Progenitor cell of endocrine pancreas (in vitro differentiated cells): ENCODE results near the gene SEPTIN10. TPM values are rescaled to one million over a fixed set of nuclear protein-coding genes. Genes with fewer than 3 reads are reported as not detected.

Experiments
- DNase-seq: peaks from one replicate; pipeline ENCODE4 v3.0.0; 2021; ENCODE audit warnings: low spot score; ENCODE audit not compliant: unreplicated experiment
- H3K27ac Mint-ChIP-seq: 2 replicates; pipeline ENCODE4 v1.8.0; 2021; ENCODE audit warnings: mild to moderate bottlenecking, moderate library complexity, mixed read lengths
- H3K27me3 Mint-ChIP-seq: 2 replicates; pipeline ENCODE4 v1.8.0; 2021; ENCODE audit warnings: mixed read lengths
- H3K36me3 Mint-ChIP-seq: 2 replicates; pipeline ENCODE4 v1.8.0; 2022; ENCODE audit warnings: mixed read lengths; ENCODE audit not compliant: insufficient read depth
- H3K4me1 Mint-ChIP-seq: 2 replicates; pipeline ENCODE4 v1.8.0; 2021; ENCODE audit warnings: low read depth, mixed read lengths
- H3K4me3 Mint-ChIP-seq: 2 replicates; pipeline ENCODE4 v1.8.0; 2021; ENCODE audit warnings: low read depth, mild to moderate bottlenecking, moderate library complexity, mixed read lengths
- H3K9me3 Mint-ChIP-seq: 2 replicates; pipeline ENCODE4 v1.8.0; 2021; ENCODE audit warnings: low read depth, mixed read lengths
- CTCF ChIP-seq: fragments of 200-600 bp; sonication (generic); IDR thresholded peaks from one replicate; pipeline ENCODE4 v1.5.0; 2021; ENCODE audit warnings: antibody characterized with exemption, mild to moderate bottlenecking; ENCODE audit not compliant: unreplicated experiment
- total RNA-seq: library from RNA; stranded (reverse); gene quantifications from 2 replicates; pipeline ENCODE4 v1.2.1, GENCODE V29; 2021

SEPTIN10 gene
- total RNA-seq, 1 donor from 2014 or later, result 67.5 TPM

- Mint-ChIP-seq H3K9me3 (peaks cover 14% of the 10 kb centered on the region), H3K27me3 (peaks cover 2% of the 10 kb centered on the region), H3K4me1 (peaks cover 19% of the 10 kb centered on the region), H3K4me3 (no peak overlapping the region), H3K27ac (no peak overlapping the region), H3K36me3 (peaks cover 7% of the 10 kb centered on the region)
- TF ChIP-seq CTCF, result no peak
- DNase-seq, result no peak
These were observed 81.7 kb downstream of the SEPTIN10 start for GRCh38 chr2:109531896-109532727.

- peaks cover 2% of the 10 kb centered on the region for H3K36me3 Mint-ChIP-seq
- DNase-seq, result no peak
- peaks cover 2% of the 10 kb centered on the region for H3K27me3 Mint-ChIP-seq
- no peak for TF ChIP-seq CTCF
- peaks cover 19% of the 10 kb centered on the region for H3K4me1 Mint-ChIP-seq
- H3K4me3 Mint-ChIP-seq, result no peak overlapping the region
- H3K27ac Mint-ChIP-seq, result no peak overlapping the region
- H3K9me3 Mint-ChIP-seq, result peaks cover 5% of the 10 kb centered on the region
These were observed 82.5 kb downstream of the SEPTIN10 start for GRCh38 chr2:109531221-109531620.

GRCh38 chr2:109530712-109531111 lies 83.1 kb downstream of the SEPTIN10 start:
- Mint-ChIP-seq H3K36me3 (peaks cover 2% of the 10 kb centered on the region), H3K27ac (peak overlapping the region; percentile 53), H3K4me3 (no peak overlapping the region), H3K27me3 (peaks cover 2% of the 10 kb centered on the region), H3K9me3 (peaks cover 3% of the 10 kb centered on the region), H3K4me1 (peaks cover 18% of the 10 kb centered on the region)
- TF ChIP-seq CTCF, result peak; percentile 15
- DNase-seq, result no peak

GRCh38 chr2:109529532-109530449 lies 84.0 kb downstream of the SEPTIN10 start:
- no peak for TF ChIP-seq CTCF
- peaks cover 9% of the 10 kb centered on the region for H3K4me1 Mint-ChIP-seq
- H3K27me3 Mint-ChIP-seq, result peaks cover 2% of the 10 kb centered on the region
- no peaks in the 10 kb centered on the region for H3K9me3 Mint-ChIP-seq
- no peak overlapping the region for H3K4me3 Mint-ChIP-seq
- H3K36me3 Mint-ChIP-seq, result no peaks in the 10 kb centered on the region
- H3K27ac Mint-ChIP-seq, result peak overlapping the region; percentile 43
- DNase-seq, result no peak

- DNase-seq, result no peak
- Mint-ChIP-seq H3K4me3 (no peak overlapping the region), H3K4me1 (peaks cover 8% of the 10 kb centered on the region), H3K27me3 (peaks cover 2% of the 10 kb centered on the region), H3K27ac (no peak overlapping the region), H3K9me3 (no peaks in the 10 kb centered on the region), H3K36me3 (no peaks in the 10 kb centered on the region)
- no peak for TF ChIP-seq CTCF
These were observed 84.8 kb downstream of the SEPTIN10 start for GRCh38 chr2:109528811-109529501.
